ENCODE measurements around the gene CCDC112.
"Not testable (repeated sequence)": the region's sequence is repeated elsewhere in the genome, so short reads cannot be mapped to it uniquely, and the experiment has no call there.

CCDC112 gene

DNA sequence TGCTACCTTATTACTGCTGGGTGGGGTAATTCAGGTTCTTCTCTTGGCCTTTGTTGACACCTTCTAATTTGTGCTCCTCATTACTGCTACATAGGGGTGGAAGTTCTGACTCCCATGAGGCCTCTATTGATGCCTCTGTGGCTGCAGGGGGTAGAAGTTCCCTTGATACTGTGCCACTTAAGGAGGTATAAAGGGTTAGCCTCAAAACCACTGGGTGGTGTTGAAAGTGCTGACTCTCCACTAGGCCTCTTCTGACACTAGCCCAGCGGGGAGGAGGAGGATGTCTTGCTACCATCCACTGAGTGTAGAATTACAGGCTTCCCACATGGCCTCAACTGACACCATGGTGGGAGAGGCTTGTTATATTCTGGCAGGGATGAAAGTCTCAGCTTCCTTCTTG lies 36.7 kb upstream of the CCDC112 start:
- DNase-seq (ENCODE audit: low read depth, low spot score): no peak
- no peak overlapping the region for H3K4me3 ChIP-seq (ENCODE audit: low read length)
- no peak overlapping the region for H3K27ac ChIP-seq (ENCODE audit: low read length)

DNA sequence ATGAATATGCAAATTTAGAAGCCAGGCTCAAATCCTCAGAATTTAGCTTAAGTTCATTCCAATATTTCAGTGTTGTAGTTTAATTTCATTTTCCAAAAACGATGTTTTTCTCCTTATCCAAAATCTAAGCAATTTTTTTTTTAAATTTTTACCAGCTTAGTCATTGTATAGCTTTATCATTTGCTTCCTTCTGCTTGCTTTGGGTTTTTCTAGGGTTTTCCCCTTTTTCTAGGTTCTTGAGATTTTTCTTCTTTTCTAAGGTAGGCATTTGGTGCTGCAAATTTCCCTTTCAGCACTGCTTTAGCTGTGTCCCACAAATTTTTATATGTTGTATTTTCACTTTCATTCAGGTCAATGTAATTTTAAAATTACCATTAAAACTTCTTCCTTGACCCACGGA lies 34.4 kb upstream of the CCDC112 start:
- Histone ChIP-seq H3K9me3 (ENCODE audit: control insufficient read depth, insufficient read depth, low read length) (no peaks in the 10 kb centered on the region), H3K36me3 (ENCODE audit: control insufficient read depth, insufficient read depth, low read length) (no peaks in the 10 kb centered on the region), H3K27me3 (ENCODE audit: control insufficient read depth, insufficient read depth, low read length) (no peaks in the 10 kb centered on the region), H3K4me1 (ENCODE audit: control insufficient read depth, insufficient read depth, low read length) (0 out of 2 replicates have a peak, but pooled peaks cover 3% of the 10 kb centered on the region), H3K4me3 (ENCODE audit: low read length) (no peak overlapping the region), H3K27ac (ENCODE audit: low read length) (no peak overlapping the region)
- DNase-seq (ENCODE audit: low read depth, low spot score): no peak
- no CpG with 5 or more reads among the region's 2 CpGs for WGBS (ENCODE audit: insufficient coverage, insufficient read length)

More for the DNA sequence above, 36.7 kb upstream of the CCDC112 start:
- 0 out of 2 replicates have a peak, but pooled peaks cover 3% of the 10 kb centered on the region for H3K4me1 ChIP-seq (ENCODE audit: control insufficient read depth, insufficient read depth, low read length)
- no peaks in the 10 kb centered on the region for H3K36me3 ChIP-seq (ENCODE audit: control insufficient read depth, insufficient read depth, low read length)
- WGBS (ENCODE audit: insufficient coverage, insufficient read length): no CpG with 5 or more reads among the region's 1 CpG
- H3K9me3 ChIP-seq (ENCODE audit: control insufficient read depth, insufficient read depth, low read length): no peaks in the 10 kb centered on the region
- no peaks in the 10 kb centered on the region for H3K27me3 ChIP-seq (ENCODE audit: control insufficient read depth, insufficient read depth, low read length)

DNA sequence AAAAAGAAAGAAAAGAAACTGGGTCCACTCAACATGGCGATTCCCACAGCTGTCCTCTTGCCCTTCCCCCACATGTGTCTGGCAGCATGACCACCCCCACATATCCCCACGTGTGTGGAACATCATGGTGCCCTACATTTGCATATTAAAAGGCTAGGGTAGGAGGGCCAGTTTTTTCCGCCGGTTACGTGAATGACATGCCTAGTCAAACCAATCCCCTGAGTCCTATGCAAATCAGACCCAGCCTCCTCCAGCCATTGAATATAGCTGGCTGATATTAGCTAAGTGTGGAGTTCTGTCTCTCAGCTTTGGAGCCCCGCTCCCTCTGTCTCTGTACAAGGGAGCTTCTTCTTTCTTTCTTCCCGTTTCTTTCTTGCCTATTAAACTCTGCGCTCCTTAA lies 33.0 kb upstream of the CCDC112 start:
- no peaks in the 10 kb centered on the region for H3K9me3 ChIP-seq (ENCODE audit: control insufficient read depth, insufficient read depth, low read length)
- no peak for DNase-seq (ENCODE audit: low read depth, low spot score)
- no peaks in the 10 kb centered on the region for H3K36me3 ChIP-seq (ENCODE audit: control insufficient read depth, insufficient read depth, low read length)
- no CpG with 5 or more reads among the region's 8 CpGs for WGBS (ENCODE audit: insufficient coverage, insufficient read length)
- no peaks in the 10 kb centered on the region for H3K27me3 ChIP-seq (ENCODE audit: control insufficient read depth, insufficient read depth, low read length)
- 0 out of 2 replicates have a peak, but pooled peaks cover 3% of the 10 kb centered on the region for H3K4me1 ChIP-seq (ENCODE audit: control insufficient read depth, insufficient read depth, low read length)
- no peak overlapping the region for H3K4me3 ChIP-seq (ENCODE audit: low read length)
- no peak overlapping the region for H3K27ac ChIP-seq (ENCODE audit: low read length)

DNA sequence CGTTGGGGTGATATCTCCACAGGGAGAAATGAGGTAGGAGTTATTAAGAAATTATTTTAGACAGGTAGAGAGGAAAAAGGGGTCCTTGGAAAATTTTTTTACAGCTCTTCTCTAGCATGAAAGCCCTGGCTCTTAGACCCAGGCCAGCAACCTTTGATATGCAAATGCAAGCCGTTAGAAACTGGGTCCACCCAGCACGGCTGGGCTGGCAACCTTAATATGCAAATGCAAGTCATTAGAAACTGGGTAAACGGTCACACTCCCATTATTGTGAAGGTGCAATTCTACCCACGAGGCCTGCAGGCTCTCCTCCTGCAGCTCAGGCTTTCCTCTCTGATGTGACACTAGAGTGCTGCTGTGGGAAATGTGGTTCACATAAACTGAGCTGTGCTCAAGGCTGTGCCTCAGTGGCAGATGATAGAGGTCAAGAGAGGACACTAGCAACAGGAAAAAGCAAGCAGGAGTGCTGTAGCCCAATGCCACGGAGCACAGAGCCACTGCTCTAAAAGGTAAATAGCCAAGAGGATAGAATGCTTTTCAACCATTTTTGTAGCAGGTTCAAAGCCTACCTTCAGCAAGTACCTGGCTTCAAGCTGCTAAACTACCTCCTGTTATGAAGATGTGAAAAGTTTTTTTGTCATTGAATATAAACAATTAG lies 32.3 kb upstream of the CCDC112 start:
- H3K27ac ChIP-seq (ENCODE audit: low read length): not testable (repeated sequence)

DNA sequence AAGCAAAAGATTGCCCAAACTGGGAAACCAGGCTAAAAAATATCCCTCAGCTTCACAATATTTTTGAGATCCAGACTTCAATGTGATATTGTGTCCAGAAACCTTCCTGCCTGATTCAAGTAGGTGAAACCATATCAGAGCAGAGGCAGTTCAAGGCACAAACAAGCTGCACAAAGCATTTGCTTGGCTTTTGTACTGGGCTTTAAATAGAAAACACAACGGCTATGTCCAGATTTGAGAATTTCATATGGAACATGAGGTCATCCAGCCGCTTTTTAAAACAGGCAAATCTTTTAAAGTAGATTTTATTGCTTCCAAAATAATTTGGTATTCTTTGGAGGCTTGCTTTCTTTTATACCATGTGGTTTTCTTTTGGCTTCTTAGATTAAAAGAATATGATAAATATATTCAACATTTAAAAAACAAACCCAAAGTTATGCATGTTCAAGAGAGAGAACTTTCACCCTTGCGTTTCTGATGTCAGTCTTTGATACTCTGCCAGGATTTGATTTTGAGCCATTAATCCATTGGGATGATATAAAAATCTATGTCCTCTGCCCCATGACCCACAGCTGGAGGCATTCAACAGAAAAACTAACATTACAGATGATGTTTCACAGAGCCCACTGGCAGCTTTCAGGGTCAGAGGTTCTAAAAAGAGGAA lies 29.0 kb upstream of the CCDC112 start:
- no CpG with 5 or more reads among the region's 3 CpGs for WGBS (ENCODE audit: insufficient coverage, insufficient read length)
- no peak for DNase-seq (ENCODE audit: low read depth, low spot score)
- 0 out of 2 replicates have a peak, but pooled peaks cover 3% of the 10 kb centered on the region for H3K4me1 ChIP-seq (ENCODE audit: control insufficient read depth, insufficient read depth, low read length)
- H3K36me3 ChIP-seq (ENCODE audit: control insufficient read depth, insufficient read depth, low read length): no peaks in the 10 kb centered on the region
- no peak overlapping the region for H3K27ac ChIP-seq (ENCODE audit: low read length)
- H3K4me3 ChIP-seq (ENCODE audit: low read length): no peak overlapping the region
- no peaks in the 10 kb centered on the region for H3K27me3 ChIP-seq (ENCODE audit: control insufficient read depth, insufficient read depth, low read length)
- H3K9me3 ChIP-seq (ENCODE audit: control insufficient read depth, insufficient read depth, low read length): no peaks in the 10 kb centered on the region

More for the DNA sequence above, 32.3 kb upstream of the CCDC112 start:
- H3K9me3 ChIP-seq (ENCODE audit: control insufficient read depth, insufficient read depth, low read length); H3K4me3 ChIP-seq (ENCODE audit: low read length); H3K36me3 ChIP-seq (ENCODE audit: control insufficient read depth, insufficient read depth, low read length); H3K27me3 ChIP-seq (ENCODE audit: control insufficient read depth, insufficient read depth, low read length); H3K4me1 ChIP-seq (ENCODE audit: control insufficient read depth, insufficient read depth, low read length): not testable (repeated sequence)
- DNase-seq (ENCODE audit: low read depth, low spot score): peak; percentile 48
- no CpG with 5 or more reads among the region's 6 CpGs for WGBS (ENCODE audit: insufficient coverage, insufficient read length)

DNA sequence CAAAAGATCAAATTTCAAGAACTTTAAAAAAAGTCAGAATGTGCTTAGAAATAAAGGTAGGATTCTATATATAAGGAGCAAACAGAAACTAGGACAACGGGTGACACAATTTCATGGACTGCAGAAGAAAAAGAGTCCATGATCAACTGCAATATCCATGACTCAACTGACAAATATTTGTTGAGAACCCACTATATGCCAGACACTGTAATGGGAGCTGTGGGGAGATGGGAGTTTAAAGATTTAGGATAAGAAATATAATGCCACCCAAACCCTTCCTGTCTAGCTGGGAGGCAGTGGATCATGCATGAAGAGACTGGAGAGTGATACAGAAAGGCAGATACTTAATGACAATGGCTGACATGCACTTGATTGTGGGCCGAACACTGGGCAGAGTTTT lies 27.6 kb upstream of the CCDC112 start:
- Histone ChIP-seq H3K4me1 (ENCODE audit: control insufficient read depth, insufficient read depth, low read length) (0 out of 2 replicates have a peak, but pooled peaks cover 3% of the 10 kb centered on the region), H3K27me3 (ENCODE audit: control insufficient read depth, insufficient read depth, low read length) (no peaks in the 10 kb centered on the region), H3K27ac (ENCODE audit: low read length) (no peak overlapping the region), H3K4me3 (ENCODE audit: low read length) (no peak overlapping the region), H3K36me3 (ENCODE audit: control insufficient read depth, insufficient read depth, low read length) (no peaks in the 10 kb centered on the region), H3K9me3 (ENCODE audit: control insufficient read depth, insufficient read depth, low read length) (no peaks in the 10 kb centered on the region)
- no CpG with 5 or more reads among the region's 2 CpGs for WGBS (ENCODE audit: insufficient coverage, insufficient read length)
- no peak for DNase-seq (ENCODE audit: low read depth, low spot score)

DNA sequence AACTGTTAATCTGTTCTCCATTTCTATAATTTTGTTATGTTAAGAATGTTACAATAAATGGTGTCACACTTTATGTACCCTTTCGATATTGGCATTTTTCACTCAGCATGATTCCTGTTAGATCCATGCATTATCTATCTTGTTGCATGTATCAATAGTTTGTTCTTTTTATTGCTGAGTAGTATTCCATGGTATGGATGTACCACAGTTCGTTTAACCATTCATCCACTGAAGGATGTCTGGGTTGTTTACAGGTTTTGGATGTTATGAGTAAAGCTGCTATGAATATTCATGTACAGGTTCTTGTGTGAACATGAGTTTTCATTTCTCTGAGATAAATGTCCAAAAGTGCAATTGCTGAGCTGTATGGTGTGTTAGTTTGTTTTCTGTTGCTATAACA lies 26.3 kb upstream of the CCDC112 start:
- Histone ChIP-seq H3K27ac (ENCODE audit: low read length) (no peak overlapping the region), H3K36me3 (ENCODE audit: control insufficient read depth, insufficient read depth, low read length) (no peaks in the 10 kb centered on the region), H3K27me3 (ENCODE audit: control insufficient read depth, insufficient read depth, low read length) (no peaks in the 10 kb centered on the region), H3K4me1 (ENCODE audit: control insufficient read depth, insufficient read depth, low read length) (no peaks in the 10 kb centered on the region), H3K9me3 (ENCODE audit: control insufficient read depth, insufficient read depth, low read length) (no peaks in the 10 kb centered on the region), H3K4me3 (ENCODE audit: low read length) (no peak overlapping the region)
- no CpG with 5 or more reads among the region's 2 CpGs for WGBS (ENCODE audit: insufficient coverage, insufficient read length)
- no peak for DNase-seq (ENCODE audit: low read depth, low spot score)

DNA sequence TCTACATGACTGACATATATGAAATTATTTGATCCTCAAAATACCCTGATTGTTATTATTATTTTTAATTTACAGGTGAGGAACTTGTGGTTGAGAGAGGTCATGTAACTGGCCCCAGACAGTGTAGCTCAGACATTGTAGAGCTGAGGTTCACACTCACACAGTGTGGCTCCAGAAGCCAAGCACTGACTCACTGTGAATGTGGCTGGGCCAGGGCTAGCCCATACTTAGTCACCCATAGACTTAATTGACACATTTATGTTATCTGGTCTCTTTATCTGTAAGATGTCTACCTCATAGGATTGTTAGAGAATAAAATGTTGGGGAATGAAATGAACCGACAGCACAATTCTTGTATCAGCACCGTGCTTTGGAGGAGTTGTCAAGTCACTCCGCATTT lies 24.9 kb upstream of the CCDC112 start:
- Histone ChIP-seq H3K4me3 (ENCODE audit: low read length) (no peak overlapping the region), H3K36me3 (ENCODE audit: control insufficient read depth, insufficient read depth, low read length) (no peaks in the 10 kb centered on the region), H3K27ac (ENCODE audit: low read length) (no peak overlapping the region), H3K27me3 (ENCODE audit: control insufficient read depth, insufficient read depth, low read length) (no peaks in the 10 kb centered on the region), H3K4me1 (ENCODE audit: control insufficient read depth, insufficient read depth, low read length) (no peaks in the 10 kb centered on the region), H3K9me3 (ENCODE audit: control insufficient read depth, insufficient read depth, low read length) (no peaks in the 10 kb centered on the region)
- no CpG with 5 or more reads among the region's 3 CpGs for WGBS (ENCODE audit: insufficient coverage, insufficient read length)
- no peak for DNase-seq (ENCODE audit: low read depth, low spot score)

DNA sequence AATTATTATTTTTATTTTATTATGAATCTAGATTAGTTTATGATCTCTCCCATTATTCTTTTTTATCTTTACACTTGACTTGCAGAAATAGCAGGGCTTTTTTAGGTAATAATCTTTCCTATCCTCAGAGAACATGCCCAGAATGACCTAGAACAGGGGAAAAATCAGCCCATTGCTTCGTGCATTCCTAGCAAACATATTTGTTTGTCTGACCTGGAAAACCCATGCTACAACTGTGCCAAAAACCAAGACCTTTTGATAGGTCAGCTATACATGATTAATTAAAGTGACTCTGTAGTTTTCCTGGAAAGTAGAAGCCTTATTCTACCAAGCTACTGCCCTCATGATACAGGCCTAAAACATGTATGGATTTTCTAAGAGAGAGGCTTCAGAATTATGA lies 24.1 kb upstream of the CCDC112 start:
- no peak for DNase-seq (ENCODE audit: low read depth, low spot score)

DNA sequence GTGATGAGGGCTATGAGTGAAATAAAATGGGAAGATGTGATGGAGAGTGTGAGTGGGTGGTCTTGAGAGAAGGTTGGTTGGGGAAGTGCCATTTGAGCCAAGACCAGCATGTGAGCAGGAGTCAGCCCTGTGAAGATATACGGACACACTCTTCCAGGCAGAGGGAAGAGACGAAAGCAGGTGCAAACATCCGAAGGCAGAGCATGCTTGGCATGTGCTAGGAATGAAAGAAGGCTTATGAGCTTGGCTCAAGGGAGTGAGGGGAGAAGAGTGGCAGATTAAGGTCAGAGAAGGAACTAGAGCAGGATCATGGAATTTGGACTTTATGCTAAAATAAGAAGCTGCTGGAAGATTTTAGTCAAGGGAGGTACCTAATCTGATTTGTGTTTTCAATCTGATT lies 23.6 kb upstream of the CCDC112 start:
- Histone ChIP-seq H3K4me1 (ENCODE audit: control insufficient read depth, insufficient read depth, low read length) (no peaks in the 10 kb centered on the region), H3K36me3 (ENCODE audit: control insufficient read depth, insufficient read depth, low read length) (no peaks in the 10 kb centered on the region), H3K9me3 (ENCODE audit: control insufficient read depth, insufficient read depth, low read length) (no peaks in the 10 kb centered on the region), H3K27me3 (ENCODE audit: control insufficient read depth, insufficient read depth, low read length) (no peaks in the 10 kb centered on the region), H3K4me3 (ENCODE audit: low read length) (no peak overlapping the region), H3K27ac (ENCODE audit: low read length) (no peak overlapping the region)
- WGBS (ENCODE audit: insufficient coverage, insufficient read length): no CpG with 5 or more reads among the region's 3 CpGs
- no peak for DNase-seq (ENCODE audit: low read depth, low spot score)

More for the DNA sequence above, 24.1 kb upstream of the CCDC112 start:
- Histone ChIP-seq H3K36me3 (ENCODE audit: control insufficient read depth, insufficient read depth, low read length) (no peaks in the 10 kb centered on the region), H3K4me3 (ENCODE audit: low read length) (no peak overlapping the region), H3K4me1 (ENCODE audit: control insufficient read depth, insufficient read depth, low read length) (no peaks in the 10 kb centered on the region), H3K27me3 (ENCODE audit: control insufficient read depth, insufficient read depth, low read length) (no peaks in the 10 kb centered on the region), H3K9me3 (ENCODE audit: control insufficient read depth, insufficient read depth, low read length) (no peaks in the 10 kb centered on the region), H3K27ac (ENCODE audit: low read length) (no peak overlapping the region)
- WGBS (ENCODE audit: insufficient coverage, insufficient read length): no CpG with 5 or more reads among the region's 1 CpG

DNA sequence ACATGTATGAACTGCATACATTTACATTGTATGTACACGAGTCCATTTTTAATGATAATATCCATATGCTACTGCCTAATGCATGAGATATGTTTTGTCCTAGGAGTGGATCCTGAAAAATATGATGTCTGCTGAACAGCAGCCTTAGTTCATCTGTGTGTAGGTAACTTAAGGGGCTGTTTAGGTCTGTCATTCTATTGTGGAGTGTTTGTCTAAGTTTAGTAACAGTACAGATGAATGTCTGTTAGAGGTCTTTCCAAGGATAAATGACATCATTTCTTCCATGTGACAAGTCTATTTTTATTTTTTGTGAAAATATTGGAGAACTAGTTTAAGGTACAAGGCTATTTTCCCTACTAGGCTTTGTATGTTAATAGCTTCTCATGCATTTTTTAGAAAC lies 22.6 kb upstream of the CCDC112 start:
- Histone ChIP-seq H3K27ac (ENCODE audit: low read length) (no peak overlapping the region), H3K9me3 (ENCODE audit: control insufficient read depth, insufficient read depth, low read length) (no peaks in the 10 kb centered on the region), H3K4me1 (ENCODE audit: control insufficient read depth, insufficient read depth, low read length) (no peaks in the 10 kb centered on the region), H3K27me3 (ENCODE audit: control insufficient read depth, insufficient read depth, low read length) (no peaks in the 10 kb centered on the region), H3K36me3 (ENCODE audit: control insufficient read depth, insufficient read depth, low read length) (no peaks in the 10 kb centered on the region), H3K4me3 (ENCODE audit: low read length) (no peak overlapping the region)
- WGBS (ENCODE audit: insufficient coverage, insufficient read length): no CpG with 5 or more reads among the region's 1 CpG
- no peak for DNase-seq (ENCODE audit: low read depth, low spot score)
